ENCODE results near the gene DYNC1I1. TPM values are rescaled to one million over a fixed set of nuclear protein-coding genes. Genes with fewer than 3 reads are reported as not detected.

Gene DYNC1I1
- total RNA-seq, 1 experiment from 2014 or later = 3.6 TPM

- H3K4me3 ChIP-seq (ENCODE audit: low read depth, low read length, poor library complexity, severe bottlenecking) = no peak overlapping the region
- H3K4me1 ChIP-seq (ENCODE audit: insufficient read depth, low read length, poor library complexity, severe bottlenecking) = no peaks in the 10 kb centered on the region
- TF ChIP-seq EZH2 (IDR thresholded peaks at IDR 0.05; ENCODE audit: borderline replicate concordance, low read depth, low read length, poor library complexity, severe bottlenecking) (no peak), CTCF (conservative IDR thresholded peaks at IDR 0.05; ENCODE audit: low read depth, low read length) (no peak)
- ChIA-PET POLR2A (ENCODE audit: low non-redundant PET) (no interaction called here), CTCF (interaction anchor here (0.6 kb wide), 1 partner anchor 9 kb away, joined by 3 read pairs; no protein-coding TSS in a partner anchor)
- no peaks in the 10 kb centered on the region for H3K36me3 ChIP-seq (ENCODE audit: insufficient read depth, low read length, poor library complexity, severe bottlenecking)
- intact Hi-C loops (cut with micrococcal nuclease; ENCODE audit: unreplicated experiment) = no loop called here
- H3K27ac ChIP-seq (ENCODE audit: low read depth, low read length, poor library complexity, severe bottlenecking) = no peak overlapping the region
- H3K9me3 ChIP-seq (ENCODE audit: low read depth, low read length, poor library complexity, severe bottlenecking) = no peaks in the 10 kb centered on the region
- no TSS peak for BruUV-seq (replicated peaks)
- H3K27me3 ChIP-seq (replicated peaks; ENCODE audit: insufficient read depth, low read depth, low read length, poor library complexity) = no peaks in the 10 kb centered on the region
- DNase-seq (ENCODE audit: low spot score) = no peak
Observed at GRCh38 chr7:95861041-95861440, 88.7 kb downstream of the DYNC1I1 start.

GRCh38 chr7:95863623-95864022 lies 91.3 kb downstream of the DYNC1I1 start:
- Histone ChIP-seq H3K36me3 (ENCODE audit: insufficient read depth, low read length, poor library complexity, severe bottlenecking) (no peaks in the 10 kb centered on the region), H3K27me3 (replicated peaks; ENCODE audit: insufficient read depth, low read depth, low read length, poor library complexity) (no peaks in the 10 kb centered on the region), H3K4me1 (ENCODE audit: insufficient read depth, low read length, poor library complexity, severe bottlenecking) (no peaks in the 10 kb centered on the region), H3K4me3 (ENCODE audit: low read depth, low read length, poor library complexity, severe bottlenecking) (no peak overlapping the region), H3K27ac (ENCODE audit: low read depth, low read length, poor library complexity, severe bottlenecking) (no peak overlapping the region), H3K9me3 (ENCODE audit: low read depth, low read length, poor library complexity, severe bottlenecking) (no peaks in the 10 kb centered on the region)
- no peak for TF ChIP-seq EZH2 (IDR thresholded peaks at IDR 0.05; ENCODE audit: borderline replicate concordance, low read depth, low read length, poor library complexity, severe bottlenecking)
- BruUV-seq (replicated peaks) = no TSS peak
- intact Hi-C loops (cut with micrococcal nuclease; ENCODE audit: unreplicated experiment) = no loop called here
- ChIA-PET POLR2A (ENCODE audit: low non-redundant PET) (no interaction called here), CTCF (no interaction called here)
- DNase-seq (ENCODE audit: low spot score) = no peak

GRCh38 chr7:95865716-95866371 lies 93.5 kb downstream of the DYNC1I1 start:
- Histone ChIP-seq H3K27ac (ENCODE audit: low read depth, low read length, poor library complexity, severe bottlenecking) (no peak overlapping the region), H3K4me3 (ENCODE audit: low read depth, low read length, poor library complexity, severe bottlenecking) (no peak overlapping the region), H3K27me3 (replicated peaks; ENCODE audit: insufficient read depth, low read depth, low read length, poor library complexity) (no peaks in the 10 kb centered on the region), H3K9me3 (ENCODE audit: low read depth, low read length, poor library complexity, severe bottlenecking) (no peaks in the 10 kb centered on the region), H3K4me1 (ENCODE audit: insufficient read depth, low read length, poor library complexity, severe bottlenecking) (no peaks in the 10 kb centered on the region), H3K36me3 (ENCODE audit: insufficient read depth, low read length, poor library complexity, severe bottlenecking) (no peaks in the 10 kb centered on the region)
- no peak for DNase-seq (ENCODE audit: low spot score)
- no peak for TF ChIP-seq CTCF (conservative IDR thresholded peaks at IDR 0.05; ENCODE audit: low read depth, low read length)
- TF ChIP-seq EZH2 (IDR thresholded peaks at IDR 0.05; ENCODE audit: borderline replicate concordance, low read depth, low read length, poor library complexity, severe bottlenecking) = no peak
- no TSS peak for BruUV-seq (replicated peaks)
- ChIA-PET POLR2A (ENCODE audit: low non-redundant PET) (no interaction called here), CTCF (no interaction called here)
- intact Hi-C loops (cut with micrococcal nuclease; ENCODE audit: unreplicated experiment) = no loop called here

GRCh38 chr7:95867309-95867708 lies 95.0 kb downstream of the DYNC1I1 start:
- no TSS peak for BruUV-seq (replicated peaks)
- no peak overlapping the region for H3K27ac ChIP-seq (ENCODE audit: low read depth, low read length, poor library complexity, severe bottlenecking)

More at GRCh38 chr7:95867309-95867708, 95.0 kb downstream of the DYNC1I1 start:
- H3K4me1 ChIP-seq (ENCODE audit: insufficient read depth, low read length, poor library complexity, severe bottlenecking) = no peaks in the 10 kb centered on the region
- DNase-seq (ENCODE audit: low spot score) = no peak
- CTCF ChIA-PET = no interaction called here
- TF ChIP-seq EZH2 (IDR thresholded peaks at IDR 0.05; ENCODE audit: borderline replicate concordance, low read depth, low read length, poor library complexity, severe bottlenecking) = no peak
- no peak for TF ChIP-seq CTCF (conservative IDR thresholded peaks at IDR 0.05; ENCODE audit: low read depth, low read length)
- POLR2A ChIA-PET (ENCODE audit: low non-redundant PET) = no interaction called here
- H3K4me3 ChIP-seq (ENCODE audit: low read depth, low read length, poor library complexity, severe bottlenecking) = no peak overlapping the region
- H3K9me3 ChIP-seq (ENCODE audit: low read depth, low read length, poor library complexity, severe bottlenecking) = no peaks in the 10 kb centered on the region
- H3K36me3 ChIP-seq (ENCODE audit: insufficient read depth, low read length, poor library complexity, severe bottlenecking) = no peaks in the 10 kb centered on the region
- intact Hi-C loops (cut with micrococcal nuclease; ENCODE audit: unreplicated experiment) = no loop called here
- no peaks in the 10 kb centered on the region for H3K27me3 ChIP-seq (replicated peaks; ENCODE audit: insufficient read depth, low read depth, low read length, poor library complexity)

Measured in A673 (cell line).